SK-N-SH (cell line): ENCODE measurements around the gene LZTFL1. TPM values are rescaled to one million over a fixed set of nuclear protein-coding genes. Genes with fewer than 3 reads are reported as not detected.

Experiments used
- CTCF ChIA-PET: fragments of 300-600, 350-600 bp; formaldehyde crosslinking; extraction: SDS; loops from one replicate; lab custom pipeline; 2021; lab: Yijun Ruan, JAX
- POLR2A ChIA-PET: fragments of 350-600 bp; sonication (Branson Sonifier 250); formaldehyde crosslinking; extraction: SDS; loops from one replicate; lab custom pipeline; 2020; ENCODE audit warnings: antibody characterized with exemption, inconsistent platforms; lab: Yijun Ruan, JAX
- DNase-seq: peaks from one replicate; pipeline ENCODE4 v3.0.0; 2012
- H2AFZ ChIP-seq: fragments of 200-600 bp; sonication (generic); 2 replicates; pipeline ENCODE4 v1.8.1; 2016; ENCODE audit warnings: antibody characterized with exemption, mild to moderate bottlenecking, low read depth
- H3F3A ChIP-seq: fragments of 200-600 bp; sonication (generic); replicated peaks from 2 replicates; pipeline ENCODE3; 2016; ENCODE audit warnings: antibody characterized with exemption, mild to moderate bottlenecking; ENCODE audit not compliant: insufficient read depth
- H3K27ac ChIP-seq, 2 experiments: fragments of 200-500 bp in 1 of 2; fragments of 200-600 bp in 1 of 2; sonication (Bioruptor generic) in 1 of 2; sonication (generic), shearing (Covaris generic) in 1 of 2; 2 replicates each; pipeline versions ENCODE4 v1.5.1 to v1.6.1; 2014 to 2016; ENCODE audit warnings: low read depth in 2 of 2, inconsistent platforms in 1 of 2, low read length in 1 of 2, mild to moderate bottlenecking in 1 of 2, mixed read lengths in 1 of 2
- H3K27me3 ChIP-seq: fragments of 200-600 bp; sonication (generic), shearing (Covaris generic); 2 replicates; pipeline ENCODE4 v1.6.1; 2016; ENCODE audit warnings: mixed run types; ENCODE audit not compliant: insufficient read depth
- H3K36me3 ChIP-seq, 2 experiments: fragments of 200-500 bp in 1 of 2; fragments of 200-600 bp in 1 of 2; sonication (Bioruptor generic) in 1 of 2; sonication (generic) in 1 of 2; replicated peaks in 1 of 2; 2 replicates each; pipeline versions ENCODE3 to v1.5.1; 2014 to 2016; ENCODE audit warnings: low read length in 1 of 2, mild to moderate bottlenecking in 1 of 2; ENCODE audit not compliant: insufficient read depth in 2 of 2, control insufficient read depth in 1 of 2
- H3K4me1 ChIP-seq, 2 experiments: fragments of 200-500 bp in 1 of 2; fragments of 200-600 bp in 1 of 2; sonication (Bioruptor generic) in 1 of 2; sonication (generic), shearing (Covaris generic) in 1 of 2; 2 replicates each; pipeline versions ENCODE4 v1.5.1 to v1.6.1; 2014 to 2016; ENCODE audit warnings: low read depth in 1 of 2, low read length in 1 of 2, mixed run types in 1 of 2; ENCODE audit not compliant: insufficient read depth in 2 of 2, control insufficient read depth in 1 of 2
- H3K4me2 ChIP-seq: fragments of 200-600 bp; sonication (generic), shearing (Covaris generic); 2 replicates; pipeline ENCODE4 v1.6.1; 2017; ENCODE audit warnings: mixed run types
- H3K4me3 ChIP-seq, 2 experiments: fragments of 200-500 bp in 1 of 2; fragments of 200-600 bp in 1 of 2; sonication (Bioruptor generic) in 1 of 2; sonication (generic), shearing (Covaris generic) in 1 of 2; 2 replicates each; pipeline versions ENCODE4 v1.5.1 to v1.8.1; 2014 to 2016; ENCODE audit warnings: low read depth in 2 of 2, inconsistent platforms in 1 of 2, low read length in 1 of 2, mild to moderate bottlenecking in 1 of 2, mixed read lengths in 1 of 2, moderate library complexity in 1 of 2
- H3K79me2 ChIP-seq: fragments of 200-600 bp; sonication (generic); 2 replicates; pipeline ENCODE4 v1.8.1; 2017; ENCODE audit warnings: mild to moderate bottlenecking; ENCODE audit not compliant: insufficient read depth
- H3K9ac ChIP-seq: fragments of 200-600 bp; sonication (generic); 2 replicates; pipeline ENCODE4 v1.6.1; 2017; ENCODE audit warnings: mixed run types
- H3K9me2 ChIP-seq: fragments of 200-600 bp; sonication (generic); 2 replicates; pipeline ENCODE4 v1.6.1; 2017; ENCODE audit warnings: mixed run types
- H3K9me3 ChIP-seq: fragments of 200-600 bp; sonication (generic); 2 replicates; pipeline ENCODE4 v1.6.1; 2017; ENCODE audit warnings: mixed run types, mild to moderate bottlenecking, moderate library complexity
- H4K20me1 ChIP-seq: fragments of 200-600 bp; sonication (generic); 2 replicates; pipeline ENCODE4 v1.6.1; 2017; ENCODE audit warnings: mild to moderate bottlenecking, mixed run types; ENCODE audit not compliant: insufficient read depth
- CHD2 ChIP-seq: fragments of 150-350 bp; IDR thresholded peaks from 2 replicates; pipeline ENCODE4 v1.6.1; 2018; ENCODE audit warnings: low read length; ENCODE audit not compliant: partially characterized antibody
- GATA2 ChIP-seq: sonication (generic); formaldehyde crosslinking; IDR thresholded peaks from 2 replicates; pipeline ENCODE4 v1.5.0; 2020; ENCODE audit warnings: mild to moderate bottlenecking, missing genetic modification reagents
- JUND ChIP-seq: IDR thresholded peaks from 2 replicates; pipeline ENCODE4 v1.4.0; 2012
- NFIC ChIP-seq: IDR thresholded peaks from 2 replicates; pipeline ENCODE4 v1.4.0; 2012; ENCODE audit warnings: borderline replicate concordance
- NRF1 ChIP-seq: IDR thresholded peaks from 2 replicates; pipeline ENCODE4 v1.6.1; 2012; ENCODE audit warnings: low read depth, mild to moderate bottlenecking, low read length
- SMC3 ChIP-seq: IDR thresholded peaks from 2 replicates; pipeline ENCODE4 v1.6.1; 2012; ENCODE audit warnings: low read depth, low read length, improper control_type of control experiment
- TCF12 ChIP-seq: IDR thresholded peaks from 2 replicates; pipeline ENCODE4 v1.4.0; 2012
- WGBS: methylation state at CpG from one replicate; pipeline ENCODE4 v1.1.6; 2017; ENCODE audit warnings: low lambda C conversion rate; 5-methylcytosine and 5-hydroxymethylcytosine counted together
- polyA plus RNA-seq, 3 experiments: library from polyadenylated mRNA; depleted of rRNA; stranded (reverse); fragments of >200 nt; gene quantifications; 2 replicates each; pipeline ENCODE4 v1.2.3, GENCODE V29; 2012
- TF ChIP-seq, protein P1 (sequence below): fragments of 150-350 bp; IDR thresholded peaks from 2 replicates; pipeline ENCODE4 v1.6.1; 2016; ENCODE audit warnings: mild to moderate bottlenecking, low read depth, low read length
- TF ChIP-seq, protein P2 (sequence below): IDR thresholded peaks from 2 replicates; pipeline ENCODE4 v1.4.0; 2012; ENCODE audit warnings: low read depth, borderline replicate concordance
- TF ChIP-seq, protein P3 (sequence below): fragments of 200-600 bp; sonication (generic); IDR thresholded peaks from 2 replicates; pipeline ENCODE4 v1.6.1; 2017; ENCODE audit warnings: antibody characterized with exemption, mild to moderate bottlenecking, moderate library complexity
- TF ChIP-seq, protein P4 (sequence below): IDR thresholded peaks from 2 replicates; pipeline ENCODE4 v1.4.0; 2012; ENCODE audit warnings: low read depth, borderline replicate concordance

LZTFL1 gene
- polyA plus RNA-seq, 1 of the 3 experiments (the other 2 are of a cell fraction), result 11.9 TPM

DNA sequence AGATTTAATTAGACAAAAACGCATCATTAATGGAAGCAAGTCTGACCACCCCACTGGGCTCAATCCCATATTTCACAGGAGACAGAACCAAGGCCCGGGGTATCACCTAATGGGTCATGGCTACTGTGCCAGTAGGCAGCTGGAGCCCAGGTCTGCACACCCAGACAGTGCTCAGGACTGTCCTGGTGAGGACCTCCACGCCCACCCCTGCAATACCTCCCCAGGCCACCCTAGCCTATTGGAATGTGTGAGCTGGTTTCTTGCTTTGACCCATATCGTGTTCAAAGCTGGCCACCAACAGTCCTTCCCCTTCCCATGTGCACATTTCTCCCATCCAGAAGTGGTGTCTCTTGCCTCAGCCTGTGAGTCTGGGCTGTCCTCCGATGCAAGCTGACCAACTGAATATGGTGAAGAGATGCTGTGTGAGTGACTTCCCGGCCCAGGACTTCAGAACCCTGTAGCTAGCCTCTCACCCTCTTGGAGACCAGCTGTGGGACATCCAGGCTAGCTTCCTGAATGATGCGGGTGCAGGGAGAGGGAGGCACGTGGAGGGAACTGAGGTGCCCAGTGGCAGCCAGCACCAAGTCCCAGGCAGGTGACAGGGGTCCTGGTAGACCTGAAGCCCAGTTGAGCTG, 64.7 kb downstream of the LZTFL1 start:
- 42% methylated on average over 7 of the region's 8 CpGs for WGBS
- no peaks in the 10 kb centered on the region for H3F3A ChIP-seq

DNA sequence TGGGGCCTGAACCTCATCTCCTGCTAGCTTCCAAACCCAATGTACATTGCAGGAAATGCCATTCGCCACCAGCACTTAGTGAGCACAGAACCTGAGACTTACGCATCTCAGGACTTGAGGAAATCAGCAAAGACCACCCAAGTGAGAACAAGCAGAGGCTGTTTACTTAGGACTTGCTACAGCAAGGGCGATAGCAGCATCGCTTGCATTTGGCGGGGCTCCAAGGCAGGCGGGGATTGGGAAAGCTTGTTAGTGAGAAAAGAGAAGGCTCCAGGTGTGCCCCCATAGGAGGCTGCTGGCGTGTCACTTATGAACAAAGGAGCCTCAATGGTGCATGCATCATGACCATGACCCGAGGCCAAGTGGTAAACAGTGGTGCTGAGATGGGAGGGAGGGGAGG, 65.3 kb downstream of the LZTFL1 start:
- no peak overlapping the region for H3K4me2 ChIP-seq
- ChIA-PET CTCF (interaction anchor here (1.1 to 1.5 kb wide), 2 partner anchors 14 to 153 kb away, joined by 3 to 7 read pairs; no protein-coding TSS in a partner anchor), POLR2A (no interaction called here)
- DNase-seq, result no peak
- H3K27me3 ChIP-seq, result peaks cover 20% of the 10 kb centered on the region; the same call in 1 of the 2 replicates
- H3K36me3 ChIP-seq, result no peaks in the 10 kb centered on the region
- H3K79me2 ChIP-seq, result no peaks in the 10 kb centered on the region
- H3F3A ChIP-seq, result no peaks in the 10 kb centered on the region
- H3K9ac ChIP-seq, result no peak overlapping the region
- H3K4me1 ChIP-seq, result no peaks in the 10 kb centered on the region
- H3K9me3 ChIP-seq, result no peaks in the 10 kb centered on the region
- no peaks in the 10 kb centered on the region for H3K9me2 ChIP-seq
- H3K4me3 ChIP-seq, result no peak overlapping the region
- H4K20me1 ChIP-seq, result no peaks in the 10 kb centered on the region
- no peak overlapping the region for H2AFZ ChIP-seq
- H3K27ac ChIP-seq, result no peak overlapping the region
- TF ChIP-seq CHD2 (no peak), SMC3 (no peak), JUND (no peak), NFIC (no peak)
- TF ChIP-seq, protein P1, sequence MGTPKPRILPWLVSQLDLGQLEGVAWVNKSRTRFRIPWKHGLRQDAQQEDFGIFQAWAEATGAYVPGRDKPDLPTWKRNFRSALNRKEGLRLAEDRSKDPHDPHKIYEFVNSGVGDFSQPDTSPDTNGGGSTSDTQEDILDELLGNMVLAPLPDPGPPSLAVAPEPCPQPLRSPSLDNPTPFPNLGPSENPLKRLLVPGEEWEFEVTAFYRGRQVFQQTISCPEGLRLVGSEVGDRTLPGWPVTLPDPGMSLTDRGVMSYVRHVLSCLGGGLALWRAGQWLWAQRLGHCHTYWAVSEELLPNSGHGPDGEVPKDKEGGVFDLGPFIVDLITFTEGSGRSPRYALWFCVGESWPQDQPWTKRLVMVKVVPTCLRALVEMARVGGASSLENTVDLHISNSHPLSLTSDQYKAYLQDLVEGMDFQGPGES, result no peak
- TF ChIP-seq, protein P2, sequence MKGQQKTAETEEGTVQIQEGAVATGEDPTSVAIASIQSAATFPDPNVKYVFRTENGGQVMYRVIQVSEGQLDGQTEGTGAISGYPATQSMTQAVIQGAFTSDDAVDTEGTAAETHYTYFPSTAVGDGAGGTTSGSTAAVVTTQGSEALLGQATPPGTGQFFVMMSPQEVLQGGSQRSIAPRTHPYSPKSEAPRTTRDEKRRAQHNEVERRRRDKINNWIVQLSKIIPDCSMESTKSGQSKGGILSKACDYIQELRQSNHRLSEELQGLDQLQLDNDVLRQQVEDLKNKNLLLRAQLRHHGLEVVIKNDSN, result no peak
- TF ChIP-seq, protein P3, sequence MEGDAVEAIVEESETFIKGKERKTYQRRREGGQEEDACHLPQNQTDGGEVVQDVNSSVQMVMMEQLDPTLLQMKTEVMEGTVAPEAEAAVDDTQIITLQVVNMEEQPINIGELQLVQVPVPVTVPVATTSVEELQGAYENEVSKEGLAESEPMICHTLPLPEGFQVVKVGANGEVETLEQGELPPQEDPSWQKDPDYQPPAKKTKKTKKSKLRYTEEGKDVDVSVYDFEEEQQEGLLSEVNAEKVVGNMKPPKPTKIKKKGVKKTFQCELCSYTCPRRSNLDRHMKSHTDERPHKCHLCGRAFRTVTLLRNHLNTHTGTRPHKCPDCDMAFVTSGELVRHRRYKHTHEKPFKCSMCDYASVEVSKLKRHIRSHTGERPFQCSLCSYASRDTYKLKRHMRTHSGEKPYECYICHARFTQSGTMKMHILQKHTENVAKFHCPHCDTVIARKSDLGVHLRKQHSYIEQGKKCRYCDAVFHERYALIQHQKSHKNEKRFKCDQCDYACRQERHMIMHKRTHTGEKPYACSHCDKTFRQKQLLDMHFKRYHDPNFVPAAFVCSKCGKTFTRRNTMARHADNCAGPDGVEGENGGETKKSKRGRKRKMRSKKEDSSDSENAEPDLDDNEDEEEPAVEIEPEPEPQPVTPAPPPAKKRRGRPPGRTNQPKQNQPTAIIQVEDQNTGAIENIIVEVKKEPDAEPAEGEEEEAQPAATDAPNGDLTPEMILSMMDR, result no peak
- TF ChIP-seq, protein P4, sequence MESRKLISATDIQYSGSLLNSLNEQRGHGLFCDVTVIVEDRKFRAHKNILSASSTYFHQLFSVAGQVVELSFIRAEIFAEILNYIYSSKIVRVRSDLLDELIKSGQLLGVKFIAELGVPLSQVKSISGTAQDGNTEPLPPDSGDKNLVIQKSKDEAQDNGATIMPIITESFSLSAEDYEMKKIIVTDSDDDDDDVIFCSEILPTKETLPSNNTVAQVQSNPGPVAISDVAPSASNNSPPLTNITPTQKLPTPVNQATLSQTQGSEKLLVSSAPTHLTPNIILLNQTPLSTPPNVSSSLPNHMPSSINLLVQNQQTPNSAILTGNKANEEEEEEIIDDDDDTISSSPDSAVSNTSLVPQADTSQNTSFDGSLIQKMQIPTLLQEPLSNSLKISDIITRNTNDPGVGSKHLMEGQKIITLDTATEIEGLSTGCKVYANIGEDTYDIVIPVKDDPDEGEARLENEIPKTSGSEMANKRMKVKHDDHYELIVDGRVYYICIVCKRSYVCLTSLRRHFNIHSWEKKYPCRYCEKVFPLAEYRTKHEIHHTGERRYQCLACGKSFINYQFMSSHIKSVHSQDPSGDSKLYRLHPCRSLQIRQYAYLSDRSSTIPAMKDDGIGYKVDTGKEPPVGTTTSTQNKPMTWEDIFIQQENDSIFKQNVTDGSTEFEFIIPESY, result no peak
- WGBS, result 64% methylated on average over 7 of the region's 8 CpGs

More for the DNA sequence above, 64.7 kb downstream of the LZTFL1 start:
- H3K27me3 ChIP-seq, result peaks cover 20% of the 10 kb centered on the region; the same call in 1 of the 2 replicates
- H3K9me2 ChIP-seq, result no peaks in the 10 kb centered on the region
- no peaks in the 10 kb centered on the region for H3K9me3 ChIP-seq
- no peak for DNase-seq
- H3K27ac ChIP-seq, result no peak overlapping the region
- H3K4me2 ChIP-seq, result no peak overlapping the region
- no peaks in the 10 kb centered on the region for H3K79me2 ChIP-seq
- no peaks in the 10 kb centered on the region for H4K20me1 ChIP-seq
- TF ChIP-seq TCF12, result no peak
- TF ChIP-seq NRF1, result no peak
- no peak for TF ChIP-seq GATA2 (CRISPR knock-in tag)
- no peak overlapping the region for H3K4me3 ChIP-seq
- CTCF ChIA-PET, result interaction anchor here (1.5 to 1.6 kb wide), 2 partner anchors 15 to 16 kb away, joined by 4 to 7 read pairs; no protein-coding TSS in a partner anchor
- H3K4me1 ChIP-seq, result no peaks in the 10 kb centered on the region
- no peaks in the 10 kb centered on the region for H3K36me3 ChIP-seq
- POLR2A ChIA-PET, result no interaction called here
- no peak overlapping the region for H2AFZ ChIP-seq
- no peak overlapping the region for H3K9ac ChIP-seq
